ENCODE measurements around the gene ERVK3-1.

DNA sequence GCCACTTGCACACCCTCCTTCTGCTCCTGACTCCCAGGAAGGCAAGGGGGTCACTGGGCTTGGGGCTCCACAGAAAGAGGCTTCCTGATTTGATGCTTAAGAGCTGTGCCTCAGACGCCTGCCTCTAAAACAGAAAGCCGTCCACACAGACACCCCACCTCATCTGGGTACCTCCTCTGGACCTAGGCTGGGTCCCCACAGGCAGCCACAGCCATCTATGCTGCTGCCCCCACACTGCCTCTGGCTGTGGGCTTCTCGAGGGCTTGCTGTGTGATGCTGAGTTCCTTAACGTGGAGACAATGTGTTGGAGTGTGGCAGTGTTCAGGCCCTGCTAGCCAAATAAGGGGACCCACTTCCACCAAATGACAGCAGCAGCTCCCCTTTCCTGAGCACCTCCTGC, 13.1 kb downstream of the ERVK3-1 start:
- TF ChIP-seq, protein P1, sequence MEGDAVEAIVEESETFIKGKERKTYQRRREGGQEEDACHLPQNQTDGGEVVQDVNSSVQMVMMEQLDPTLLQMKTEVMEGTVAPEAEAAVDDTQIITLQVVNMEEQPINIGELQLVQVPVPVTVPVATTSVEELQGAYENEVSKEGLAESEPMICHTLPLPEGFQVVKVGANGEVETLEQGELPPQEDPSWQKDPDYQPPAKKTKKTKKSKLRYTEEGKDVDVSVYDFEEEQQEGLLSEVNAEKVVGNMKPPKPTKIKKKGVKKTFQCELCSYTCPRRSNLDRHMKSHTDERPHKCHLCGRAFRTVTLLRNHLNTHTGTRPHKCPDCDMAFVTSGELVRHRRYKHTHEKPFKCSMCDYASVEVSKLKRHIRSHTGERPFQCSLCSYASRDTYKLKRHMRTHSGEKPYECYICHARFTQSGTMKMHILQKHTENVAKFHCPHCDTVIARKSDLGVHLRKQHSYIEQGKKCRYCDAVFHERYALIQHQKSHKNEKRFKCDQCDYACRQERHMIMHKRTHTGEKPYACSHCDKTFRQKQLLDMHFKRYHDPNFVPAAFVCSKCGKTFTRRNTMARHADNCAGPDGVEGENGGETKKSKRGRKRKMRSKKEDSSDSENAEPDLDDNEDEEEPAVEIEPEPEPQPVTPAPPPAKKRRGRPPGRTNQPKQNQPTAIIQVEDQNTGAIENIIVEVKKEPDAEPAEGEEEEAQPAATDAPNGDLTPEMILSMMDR (IDR thresholded peaks at IDR 0.05): no peak
- TF ChIP-seq POLR2A (IDR thresholded peaks at IDR 0.05): no peak

Measured in testis (tissue), 2 donors.